AG04450 (cell line): Measurements from ENCODE around the gene MAP2K5. TPM values are rescaled to one million over a fixed set of nuclear protein-coding genes. Genes with fewer than 3 reads are reported as not detected.

Experiments used
- CTCF ChIA-PET: fragments of 300-600, 350-600 bp; formaldehyde crosslinking; extraction: SDS; loops from one replicate; lab custom pipeline; 2022; ENCODE audit warnings: antibody characterized with exemption, inconsistent platforms; lab: Charles Lee
- POLR2A ChIA-PET: fragments of 350-600 bp; formaldehyde crosslinking; extraction: SDS; loops from one replicate; lab custom pipeline; 2021; ENCODE audit warnings: antibody characterized with exemption, inconsistent platforms; lab: Yijun Ruan, JAX
- DNase-seq: peaks from one replicate; pipeline ENCODE4 v3.0.0-alpha.2; 2011; ENCODE audit warnings: low read depth, low spot score
- H3K27ac ChIP-seq: one replicate; pipeline ENCODE4 v1.5.1; 2012; ENCODE audit warnings: low read depth, low read length, control low read depth
- H3K27me3 ChIP-seq: one replicate; pipeline ENCODE4 v1.6.0; 2012; ENCODE audit warnings: low read length; ENCODE audit not compliant: control insufficient read depth, insufficient read depth
- H3K4me3 ChIP-seq: 2 replicates; pipeline ENCODE4 v1.5.1; 2011; ENCODE audit warnings: mild to moderate bottlenecking, low read depth, low read length, control low read depth
- H3K9me3 ChIP-seq: 2 replicates; pipeline ENCODE4 v1.5.1; 2012; ENCODE audit warnings: low read length; ENCODE audit not compliant: control insufficient read depth, insufficient read depth
- CTCF ChIP-seq: IDR thresholded peaks from 2 replicates; pipeline ENCODE4 v1.5.1; 2011; ENCODE audit warnings: low read depth, low read length, control low read depth, inconsistent platforms
- polyA plus RNA-seq: library from polyadenylated mRNA; depleted of rRNA; stranded (reverse); fragments of >200 nt; gene quantifications from 2 replicates; pipeline ENCODE4 v1.2.3, GENCODE V29; 2011

The MAP2K5 gene
- polyA plus RNA-seq, 1 experiment: 5.4 TPM

DNA sequence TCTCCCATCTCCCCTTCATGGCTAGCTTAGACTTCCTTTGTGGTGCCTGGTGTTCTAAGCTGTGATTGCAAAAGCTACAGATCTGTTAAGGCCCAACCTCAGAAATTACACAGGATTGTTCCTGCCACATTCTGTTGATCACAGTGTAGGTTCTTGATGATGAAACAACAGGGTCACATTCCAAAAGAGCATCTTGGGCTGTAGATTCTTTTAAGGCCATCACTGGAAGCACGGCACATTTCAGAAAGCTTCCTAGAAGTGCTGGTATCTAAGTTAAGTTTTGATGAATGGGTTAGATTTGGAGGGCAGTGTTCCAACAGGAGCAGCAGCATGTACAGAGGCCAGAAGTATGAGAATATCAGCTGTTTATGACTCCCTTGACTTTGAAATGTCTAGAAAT is 175.3 kb downstream of the MAP2K5 start:
- no peak for DNase-seq
- Histone ChIP-seq H3K27me3 (no peaks in the 10 kb centered on the region), H3K27ac (no peak overlapping the region), H3K4me3 (no peak overlapping the region), H3K9me3 (no peaks in the 10 kb centered on the region)
- ChIA-PET POLR2A (no interaction called here), CTCF (no interaction called here)
- TF ChIP-seq CTCF: no peak

GRCh38 chr15:67719330-67719959 is 176.9 kb downstream of the MAP2K5 start:
- Histone ChIP-seq H3K4me3 (no peak overlapping the region), H3K27ac (no peak overlapping the region), H3K27me3 (no peaks in the 10 kb centered on the region), H3K9me3 (no peaks in the 10 kb centered on the region)
- POLR2A ChIA-PET: no interaction called here
- DNase-seq: no peak
- TF ChIP-seq CTCF: no peak
- CTCF ChIA-PET: no interaction called here

- no peak for TF ChIP-seq CTCF
- no peak overlapping the region for H3K27ac ChIP-seq
- POLR2A ChIA-PET: no interaction called here
- CTCF ChIA-PET: interaction anchor here (1.4 kb wide), 1 partner anchor 116 kb away, joined by 4 read pairs; no protein-coding TSS in a partner anchor
- H3K4me3 ChIP-seq: no peak overlapping the region
- H3K27me3 ChIP-seq: no peaks in the 10 kb centered on the region
- no peaks in the 10 kb centered on the region for H3K9me3 ChIP-seq
- DNase-seq: no peak
Observed at GRCh38 chr15:67720556-67721175, 178.2 kb downstream of the MAP2K5 start.

DNA sequence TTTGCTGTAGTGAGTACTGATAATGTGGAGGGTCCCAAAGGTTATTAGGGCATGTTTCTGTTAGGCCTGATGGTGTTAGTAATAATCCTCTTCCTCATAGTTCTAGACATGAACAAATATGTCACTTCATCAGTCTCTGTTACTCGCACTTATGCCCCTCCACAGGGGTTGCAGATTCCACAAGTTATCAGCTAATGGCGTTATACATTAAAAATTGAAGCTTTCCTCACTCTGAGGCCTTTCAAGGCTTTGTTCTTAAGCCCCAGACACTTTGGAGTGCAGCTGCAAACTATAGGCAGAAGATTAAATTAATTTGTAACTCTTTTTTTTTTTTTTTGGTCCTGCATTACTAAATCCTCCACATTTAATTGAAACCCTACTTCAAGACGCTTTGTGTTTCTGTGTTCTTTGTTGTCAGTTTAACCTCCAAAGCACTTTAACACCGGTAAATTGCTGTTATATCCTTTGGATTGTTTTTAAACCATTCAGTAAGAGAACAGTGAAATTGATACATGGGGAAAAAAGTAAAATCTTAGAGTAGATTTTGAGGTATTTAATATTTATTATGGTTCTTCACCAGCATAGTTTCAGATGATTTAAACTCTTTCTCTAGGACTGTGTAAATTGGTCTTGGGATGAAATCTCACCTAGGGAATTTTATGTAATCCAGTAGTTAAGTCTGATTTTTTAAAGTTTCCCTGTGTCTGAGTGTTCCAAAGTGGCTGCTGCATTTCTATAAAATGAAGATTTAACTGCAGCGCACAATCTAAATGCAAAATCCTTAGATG is 179.7 kb downstream of the MAP2K5 start:
- ChIA-PET POLR2A (no interaction called here), CTCF (interaction anchor here (1.4 kb wide), 1 partner anchor 114 kb away, joined by 4 read pairs; no protein-coding TSS in a partner anchor)
- Histone ChIP-seq H3K4me3 (no peak overlapping the region), H3K27me3 (no peaks in the 10 kb centered on the region), H3K9me3 (no peaks in the 10 kb centered on the region), H3K27ac (no peak overlapping the region)
- TF ChIP-seq CTCF: no peak
- no peak for DNase-seq
